Retinal pigment epithelial cell (primary cell): ENCODE data around the gene LIMK1.
"Not testable (repeated sequence)": the region's sequence is repeated elsewhere in the genome, so short reads cannot be mapped to it uniquely, and the experiment has no call there.

Source experiments
- DNase-seq: peaks from one replicate; pipeline ENCODE4 v3.0.0-alpha.2; 2010; ENCODE audit warnings: low read depth
- H3K4me3 ChIP-seq: 2 replicates; pipeline ENCODE4 v1.5.1; 2011; ENCODE audit warnings: mild to moderate bottlenecking, low read length, control low read depth, moderate library complexity
- CTCF ChIP-seq: conservative IDR thresholded peaks from 2 replicates; pipeline ENCODE4 v1.5.1; 2011; ENCODE audit warnings: low read depth, low read length, control low read depth, inconsistent platforms

Gene LIMK1

DNA sequence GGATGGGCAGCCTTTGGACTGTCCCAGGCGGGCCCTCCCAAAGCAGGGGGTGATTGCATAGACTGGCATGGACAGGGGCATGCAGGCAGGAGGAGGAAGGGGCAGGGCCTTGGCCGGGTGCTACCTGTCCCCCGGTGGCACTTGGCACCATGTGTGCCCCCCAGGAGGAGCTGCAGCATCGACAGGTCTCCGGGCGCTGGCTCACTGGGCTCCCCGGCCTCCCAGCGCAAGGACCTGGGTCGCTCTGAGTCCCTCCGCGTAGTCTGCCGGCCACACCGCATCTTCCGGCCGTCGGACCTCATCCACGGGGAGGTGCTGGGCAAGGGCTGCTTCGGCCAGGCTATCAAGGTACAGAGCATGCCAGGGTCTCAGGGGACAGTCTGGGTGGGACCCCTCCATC is 23.2 kb downstream of the LIMK1 start:
- no peak for TF ChIP-seq CTCF
- H3K4me3 ChIP-seq: no peak overlapping the region
- DNase-seq: no peak

DNA sequence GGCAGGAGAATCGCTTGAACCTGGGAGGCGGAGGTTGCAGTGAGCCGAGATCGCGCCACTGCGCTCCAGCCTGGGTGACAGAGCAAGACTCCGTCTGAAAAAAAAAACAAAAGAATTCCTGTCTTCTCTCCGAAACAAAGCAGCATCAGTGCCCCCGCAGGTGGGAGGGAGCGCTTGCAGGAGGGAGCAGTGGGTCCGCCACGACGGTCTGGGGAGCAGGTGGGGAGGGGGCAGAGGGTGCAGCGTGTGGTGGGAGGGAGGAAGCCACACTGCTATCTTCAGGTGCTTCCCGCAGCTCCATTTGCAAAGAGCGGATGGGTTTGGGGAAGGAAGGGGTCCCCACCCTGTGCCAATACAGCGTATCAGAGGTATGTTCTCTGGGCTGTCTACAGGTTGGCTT is 31.7 kb downstream of the LIMK1 start:
- DNase-seq: no peak
- peak; percentile 24 for TF ChIP-seq CTCF
- no peak overlapping the region for H3K4me3 ChIP-seq

GRCh38 chr7:74116356-74116755 is 32.8 kb downstream of the LIMK1 start:
- no peak for DNase-seq
- TF ChIP-seq CTCF: no peak
- H3K4me3 ChIP-seq: no peak overlapping the region

- H3K4me3 ChIP-seq: no peak overlapping the region
- no peak for TF ChIP-seq CTCF
- no peak for DNase-seq
Observed at GRCh38 chr7:74119831-74120230, 36.2 kb downstream of the LIMK1 start.

DNA sequence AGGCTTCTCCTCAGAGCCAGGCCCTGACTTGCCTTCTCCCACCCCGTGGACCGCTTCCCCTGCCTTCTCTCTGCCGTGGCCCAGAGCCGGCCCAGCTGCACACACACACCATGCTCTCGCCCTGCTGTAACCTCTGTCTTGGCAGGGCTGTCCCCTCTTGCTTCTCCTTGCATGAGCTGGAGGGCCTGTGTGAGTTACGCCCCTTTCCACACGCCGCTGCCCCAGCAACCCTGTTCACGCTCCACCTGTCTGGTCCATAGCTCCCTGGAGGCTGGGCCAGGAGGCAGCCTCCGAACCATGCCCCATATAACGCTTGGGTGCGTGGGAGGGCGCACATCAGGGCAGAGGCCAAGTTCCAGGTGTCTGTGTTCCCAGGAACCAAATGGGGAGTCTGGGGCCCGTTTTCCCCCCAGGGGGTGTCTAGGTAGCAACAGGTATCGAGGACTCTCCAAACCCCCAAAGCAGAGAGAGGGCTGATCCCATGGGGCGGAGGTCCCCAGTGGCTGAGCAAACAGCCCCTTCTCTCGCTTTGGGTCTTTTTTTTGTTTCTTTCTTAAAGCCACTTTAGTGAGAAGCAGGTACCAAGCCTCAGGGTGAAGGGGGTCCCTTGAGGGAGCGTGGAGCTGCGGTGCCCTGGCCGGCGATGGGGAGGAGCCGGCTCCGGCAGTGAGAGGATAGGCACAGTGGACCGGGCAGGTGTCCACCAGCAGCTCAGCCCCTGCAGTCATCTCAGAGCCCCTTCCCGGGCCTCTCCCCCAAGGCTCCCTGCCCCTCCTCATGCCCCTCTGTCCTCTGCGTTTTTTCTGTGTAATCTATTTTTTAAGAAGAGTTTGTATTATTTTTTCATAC is 38.0 kb downstream of the LIMK1 start:
- no peak overlapping the region for H3K4me3 ChIP-seq
- no peak for TF ChIP-seq CTCF
- DNase-seq: no peak

DNA sequence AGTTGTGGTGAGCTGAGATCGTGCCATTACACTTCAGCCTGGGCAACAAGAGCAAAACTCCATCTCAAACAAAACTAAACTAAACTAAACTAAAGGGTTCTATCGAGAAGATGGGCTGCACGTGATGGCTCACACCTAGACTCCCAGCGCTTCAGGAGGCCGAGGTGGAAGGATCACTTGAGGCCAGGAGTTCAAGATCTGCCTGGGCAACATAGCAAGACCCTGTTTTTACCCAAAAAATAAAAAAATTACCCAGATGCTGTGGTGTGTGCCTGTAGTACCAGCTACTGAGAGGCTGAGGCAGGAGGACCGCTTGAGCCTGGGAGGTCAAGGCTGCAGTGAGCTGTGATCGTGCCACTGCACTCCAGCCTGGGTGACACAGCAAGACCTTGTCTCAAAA is 40.3 kb downstream of the LIMK1 start:
- not testable (repeated sequence) for DNase-seq, H3K4me3 ChIP-seq

DNA sequence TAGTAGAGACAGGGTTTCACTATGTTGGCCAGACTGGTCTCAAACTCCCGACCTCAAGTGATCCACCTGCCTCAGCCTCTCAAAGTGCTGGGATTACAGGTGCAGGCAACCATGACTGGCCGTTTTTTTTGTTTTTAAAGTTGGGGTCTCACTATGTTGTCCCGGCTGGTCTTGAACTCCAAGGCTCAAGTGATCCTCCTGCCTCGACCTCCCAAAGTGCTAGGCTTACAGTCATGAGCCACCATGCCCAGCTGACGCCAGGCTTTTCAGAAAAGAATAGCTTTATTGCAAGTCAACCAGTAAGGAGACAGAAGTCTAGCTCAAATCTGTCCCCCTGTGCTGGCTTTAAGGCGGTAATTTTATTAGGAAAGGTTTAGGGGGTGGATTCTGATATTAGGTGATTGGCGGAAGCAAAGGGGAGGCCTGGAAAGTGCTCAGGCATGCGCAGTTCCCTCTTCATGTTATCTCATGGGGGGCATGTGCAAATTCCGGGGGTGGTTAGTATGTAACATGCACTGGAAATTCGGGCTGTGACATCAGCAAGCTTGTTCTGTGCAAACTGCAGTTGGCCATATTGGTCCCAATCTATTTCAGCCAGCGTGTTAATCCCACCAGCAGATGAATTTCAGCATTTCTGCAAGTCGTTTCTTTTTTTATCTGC is 42.7 kb downstream of the LIMK1 start:
- TF ChIP-seq CTCF: no peak
- DNase-seq: no peak
- no peak overlapping the region for H3K4me3 ChIP-seq
